K562 (cell line): ENCODE results near the gene YBEY. TPM values are rescaled to one million over a fixed set of nuclear protein-coding genes. Genes with fewer than 3 reads are reported as not detected.

Experiments used
- CREM ChIP-seq: IDR thresholded peaks from 2 replicates; pipeline ENCODE4 v1.6.1; 2014; ENCODE audit warnings: antibody characterized with exemption, low read depth
- EP300 ChIP-seq: IDR thresholded peaks from 2 replicates; pipeline ENCODE4 v1.6.1; 2012; ENCODE audit warnings: low read length, improper control_type of control experiment
- GATAD2A ChIP-seq: fragments of 450-650 bp; IDR thresholded peaks from 2 replicates; pipeline ENCODE4 v1.6.1; 2017
- GTF2A2 ChIP-seq: IDR thresholded peaks from 2 replicates; pipeline ENCODE4 v1.6.1; 2016; ENCODE audit warnings: mild to moderate bottlenecking, missing genetic modification characterization, missing compliant biosample characterization
- HDAC1 ChIP-seq, 2 experiments: fragments of 450-650 bp; IDR thresholded peaks; 2 replicates each; pipeline ENCODE4 v1.6.1; 2016 to 2017; ENCODE audit warnings: inconsistent platforms in 1 of 2, mild to moderate bottlenecking in 1 of 2, moderate library complexity in 1 of 2
- MAZ ChIP-seq, 2 experiments: fragments of 450-650 bp in 1 of 2; sonication (generic) in 1 of 2; formaldehyde crosslinking; IDR thresholded peaks in 1 of 2; conservative IDR thresholded peaks in 1 of 2; 2 replicates each; pipeline versions ENCODE4 v1.4.0 to v1.5.0; 2020; ENCODE audit warnings: mild to moderate bottlenecking in 1 of 2, missing genetic modification reagents in 1 of 2
- MNT ChIP-seq, 2 experiments: fragments of 450-650 bp; conservative IDR thresholded peaks; 2 replicates each; pipeline ENCODE4 v1.6.1; 2017; ENCODE audit warnings: mild to moderate bottlenecking in 2 of 2, moderate library complexity in 2 of 2
- MYNN ChIP-seq, 2 experiments: sonication (generic); formaldehyde crosslinking in 1 of 2; IDR thresholded peaks; 2 replicates each; pipeline versions ENCODE4 v1.5.0 to v1.6.1; 2016 to 2020; ENCODE audit warnings: antibody characterized with exemption in 1 of 2, missing genetic modification reagents in 1 of 2
- NELFE ChIP-seq: IDR thresholded peaks from 2 replicates; pipeline ENCODE4 v1.6.1; 2011; ENCODE audit warnings: mild to moderate bottlenecking; ENCODE audit not compliant: insufficient read depth, insufficient read length
- NFYB ChIP-seq: IDR thresholded peaks from 2 replicates; pipeline ENCODE4 v1.6.1; 2011; ENCODE audit warnings: mild to moderate bottlenecking, moderate library complexity; ENCODE audit not compliant: insufficient read length; ENCODE audit errors: extremely low read depth
- POLR2G ChIP-seq: fragments of 200-400 bp; formaldehyde crosslinking; IDR thresholded peaks from 2 replicates; pipeline ENCODE4 v1.6.1; 2017; ENCODE audit warnings: low read depth, mild to moderate bottlenecking, antibody characterized with exemption, low read length, moderate library complexity
- POLR2H ChIP-seq: IDR thresholded peaks from 2 replicates; pipeline ENCODE4 v1.6.1; 2016; ENCODE audit warnings: missing genetic modification characterization, low read depth, mild to moderate bottlenecking, control low read depth, missing compliant biosample characterization, moderate library complexity
- RBFOX2 ChIP-seq: fragments of 200-400 bp; formaldehyde crosslinking; IDR thresholded peaks from 2 replicates; pipeline ENCODE4 v1.6.1; 2017; ENCODE audit warnings: low read depth, mild to moderate bottlenecking, low read length, moderate library complexity
- RBM17 ChIP-seq: fragments of 200-400 bp; formaldehyde crosslinking; IDR thresholded peaks from 2 replicates; pipeline ENCODE4 v1.6.1; 2017; ENCODE audit warnings: low read depth, mild to moderate bottlenecking, low read length, borderline replicate concordance
- SMARCB1 ChIP-seq: IDR thresholded peaks from 2 replicates; pipeline ENCODE4 v1.6.1; 2011; ENCODE audit warnings: improper control_type of control experiment, low read depth; ENCODE audit not compliant: insufficient read length
- SNIP1 ChIP-seq: fragments of 450-650 bp; IDR thresholded peaks from 2 replicates; pipeline ENCODE4 v1.7.1; 2017; ENCODE audit warnings: low read depth, mild to moderate bottlenecking
- SP1 ChIP-seq: sonication (generic); formaldehyde crosslinking; IDR thresholded peaks from 2 replicates; pipeline ENCODE4 v1.8.1; 2022; ENCODE audit warnings: mild to moderate bottlenecking, missing genetic modification reagents
- TFAP4 ChIP-seq: sonication (generic); formaldehyde crosslinking; IDR thresholded peaks from 2 replicates; pipeline ENCODE4 v1.8.0; 2022; ENCODE audit warnings: missing genetic modification reagents, mild to moderate bottlenecking, moderate library complexity, borderline replicate concordance
- TFE3 ChIP-seq: fragments of 450-650 bp; formaldehyde crosslinking; IDR thresholded peaks from 2 replicates; pipeline ENCODE4 v1.4.0; 2020; ENCODE audit warnings: mild to moderate bottlenecking, mixed read lengths
- ZFP1 ChIP-seq: fragments of 450-650 bp; formaldehyde crosslinking; IDR thresholded peaks from 2 replicates; pipeline ENCODE4 v1.4.0; 2020; ENCODE audit warnings: mild to moderate bottlenecking, mixed read lengths
- ZNF445 ChIP-seq: fragments of 250-450 bp; sonication (Bioruptor Pico); IDR thresholded peaks from 2 replicates; pipeline ENCODE4 v1.4.0; 2020; ENCODE audit warnings: low read depth, mild to moderate bottlenecking, moderate library complexity
- ZNF583 ChIP-seq: fragments of 250-450 bp; sonication (Bioruptor Pico); IDR thresholded peaks from 2 replicates; pipeline ENCODE4 v1.4.0; 2020
- ZNF764 ChIP-seq: fragments of 250-450 bp; sonication (Bioruptor Pico); IDR thresholded peaks from 2 replicates; pipeline ENCODE4 v1.4.0; 2020; ENCODE audit warnings: low read depth, mild to moderate bottlenecking, moderate library complexity
- ZSCAN29 ChIP-seq: fragments of 450-650 bp; IDR thresholded peaks from 2 replicates; pipeline ENCODE4 v1.6.1; 2017
- polyA plus RNA-seq, 8 experiments: library from polyadenylated mRNA; depleted of rRNA in 4 of 8; stranded (reverse) in 5 of 8; unstranded in 3 of 8; fragments of >200 nt; fragmentation: Nextera tagmentation in 2 of 8; fragmentation: Illumina TruSeq in 1 of 8; extraction: Ambion mirVana in 2 of 8; extraction: Trizol in 1 of 8; gene quantifications; 2 replicates each; pipeline versions ENCODE4 v1.2.1 to v1.2.3, GENCODE V29; 2011 to 2014; ENCODE audit warnings: inconsistent platforms in 1 of 8, missing spikeins in 1 of 8
- total RNA-seq, 7 experiments: library from RNA; depleted of rRNA in 6 of 7; stranded (reverse); fragments of >200 nt in 6 of 7; fragmentation: Illumina TruSeq in 2 of 7; extraction: Trizol in 2 of 7; gene quantifications; 2 replicates each; pipeline versions ENCODE4 v1.2.1 to v1.2.3, GENCODE V29; 2011 to 2021; ENCODE audit warnings: low replicate concordance in 1 of 7

Gene YBEY
- total and polyA plus RNA-seq, 9 of the 15 experiments (the other 6 are each of a cell fraction or from before 2014, with no cell fraction given) = 6.4 to 28.0 (median 12.4) TPM

- TF ChIP-seq TFE3 (CRISPR knock-in tag) (no peak), SP1 (CRISPR knock-in tag) (no peak), MNT (conservative IDR thresholded peaks at IDR 0.05) (peak in 1 of 2 experiments; percentile 50; a peak in 2 of 4 replicates), MAZ (CRISPR knock-in tag; conservative IDR thresholded peaks at IDR 0.05 in 1 of 2, IDR thresholded peaks at IDR 0.05 in 1 of 2) (0 out of 4 replicates have a peak, but pooled peaks of 1 of the 2 experiments have one; percentile 19), SNIP1 (no peak), ZFP1 (CRISPR knock-in tag) (no peak), GATAD2A (no peak), MYNN (IDR thresholded peaks at IDR 0.05) (peak; percentile 16; the same call in 1 of the 2 replicates), MYNN (CRISPR knock-in tag; IDR thresholded peaks at IDR 0.05) (no peak), NELFE (no peak), POLR2H (tag) (no peak), ZNF583 (CRISPR knock-in tag) (no peak), TFAP4 (0 out of 2 replicates have a peak, but pooled peaks have one; percentile 34), ZSCAN29 (no peak), RBFOX2 (peak; percentile 41; the same call in 1 of the 2 replicates), NFYB (no peak), HDAC1 (IDR thresholded peaks at IDR 0.05) (0 out of 4 replicates have a peak, but pooled peaks of 1 of the 2 experiments have one; percentile 29), ZNF764 (CRISPR knock-in tag) (no peak), GTF2A2 (tag) (no peak), RBM17 (no peak), CREM (no peak), EP300 (no peak), SMARCB1 (no peak), ZNF445 (CRISPR knock-in tag) (no peak), POLR2G (peak; percentile 63; the same call in 1 of the 2 replicates)
Measured at GRCh38 chr21:46264690-46265144, 21.4 kb upstream of the YBEY start (continued).
